ENCODE results near the gene ZNF519.

ZNF519 gene

GRCh38 chr18:14092625-14093306, 39.5 kb downstream of the ZNF519 start:
- no peaks in the 10 kb centered on the region for H3K27me3 Mint-ChIP-seq
- H3K36me3 Mint-ChIP-seq (ENCODE audit: low read depth): no peaks in the 10 kb centered on the region
- intact Hi-C loops (cut with micrococcal nuclease): no loop called here
- H3K4me3 Mint-ChIP-seq: no peak overlapping the region
- H3K4me1 Mint-ChIP-seq (ENCODE audit: low read depth): no peaks in the 10 kb centered on the region
- no peak overlapping the region for H3K27ac Mint-ChIP-seq
- H3K9me3 Mint-ChIP-seq: no peaks in the 10 kb centered on the region

GRCh38 chr18:14089781-14090180, 42.5 kb downstream of the ZNF519 start:
- intact Hi-C loops (cut with micrococcal nuclease): no loop called here
- H3K27ac Mint-ChIP-seq: no peak overlapping the region
- no peaks in the 10 kb centered on the region for H3K9me3 Mint-ChIP-seq
- no peaks in the 10 kb centered on the region for H3K4me1 Mint-ChIP-seq (ENCODE audit: low read depth)
- no peaks in the 10 kb centered on the region for H3K36me3 Mint-ChIP-seq (ENCODE audit: low read depth)
- no peaks in the 10 kb centered on the region for H3K27me3 Mint-ChIP-seq
- H3K4me3 Mint-ChIP-seq: no peak overlapping the region

- H3K9me3 Mint-ChIP-seq: no peaks in the 10 kb centered on the region
- H3K27me3 Mint-ChIP-seq: no peaks in the 10 kb centered on the region
- no peak overlapping the region for H3K27ac Mint-ChIP-seq
- H3K4me1 Mint-ChIP-seq (ENCODE audit: low read depth): no peaks in the 10 kb centered on the region
- H3K36me3 Mint-ChIP-seq (ENCODE audit: low read depth): no peaks in the 10 kb centered on the region
- no peak overlapping the region for H3K4me3 Mint-ChIP-seq
- intact Hi-C loops (cut with micrococcal nuclease): no loop called here
Observed at GRCh38 chr18:14089191-14089590, 43.0 kb downstream of the ZNF519 start.

- intact Hi-C loops (cut with micrococcal nuclease): loop anchor here (1.0 kb wide), 1 partner anchor 262 kb away; the partner anchor contains the start of gene MC5R
- H3K4me3 Mint-ChIP-seq: no peak overlapping the region
- H3K4me1 Mint-ChIP-seq (ENCODE audit: low read depth): no peaks in the 10 kb centered on the region
- H3K9me3 Mint-ChIP-seq: no peaks in the 10 kb centered on the region
- no peak overlapping the region for H3K27ac Mint-ChIP-seq
- no peaks in the 10 kb centered on the region for H3K36me3 Mint-ChIP-seq (ENCODE audit: low read depth)
- H3K27me3 Mint-ChIP-seq: no peaks in the 10 kb centered on the region
Observed at GRCh38 chr18:14086458-14087231, 45.6 kb downstream of the ZNF519 start.

- Mint-ChIP-seq H3K36me3 (ENCODE audit: low read depth) (no peaks in the 10 kb centered on the region), H3K4me3 (no peak overlapping the region), H3K27ac (no peak overlapping the region), H3K4me1 (ENCODE audit: low read depth) (no peaks in the 10 kb centered on the region), H3K9me3 (no peaks in the 10 kb centered on the region), H3K27me3 (no peaks in the 10 kb centered on the region)
- intact Hi-C loops (cut with micrococcal nuclease): no loop called here
Observed at GRCh38 chr18:14085770-14086457, 46.3 kb downstream of the ZNF519 start.

- H3K4me3 Mint-ChIP-seq: no peak overlapping the region
- no peaks in the 10 kb centered on the region for H3K36me3 Mint-ChIP-seq (ENCODE audit: low read depth)
- no peaks in the 10 kb centered on the region for H3K9me3 Mint-ChIP-seq
- no peaks in the 10 kb centered on the region for H3K4me1 Mint-ChIP-seq (ENCODE audit: low read depth)
- no peak overlapping the region for H3K27ac Mint-ChIP-seq
- no peaks in the 10 kb centered on the region for H3K27me3 Mint-ChIP-seq
- intact Hi-C loops (cut with micrococcal nuclease): no loop called here
Observed at GRCh38 chr18:14075196-14075595, 57.0 kb downstream of the ZNF519 start.

GRCh38 chr18:14074187-14074586, 58.0 kb downstream of the ZNF519 start:
- Mint-ChIP-seq H3K4me1 (ENCODE audit: low read depth) (no peaks in the 10 kb centered on the region), H3K27me3 (no peaks in the 10 kb centered on the region), H3K27ac (no peak overlapping the region), H3K9me3 (no peaks in the 10 kb centered on the region), H3K4me3 (no peak overlapping the region), H3K36me3 (ENCODE audit: low read depth) (no peaks in the 10 kb centered on the region)
- intact Hi-C loops (cut with micrococcal nuclease): no loop called here

- Mint-ChIP-seq H3K27me3 (no peaks in the 10 kb centered on the region), H3K9me3 (peaks cover 18% of the 10 kb centered on the region), H3K36me3 (ENCODE audit: low read depth) (no peaks in the 10 kb centered on the region), H3K4me1 (ENCODE audit: low read depth) (no peaks in the 10 kb centered on the region), H3K4me3 (no peak overlapping the region), H3K27ac (no peak overlapping the region)
- intact Hi-C loops (cut with micrococcal nuclease): no loop called here
Observed at GRCh38 chr18:14053661-14054060, 78.6 kb downstream of the ZNF519 start.

Data from dendritic cell treated with granulocyte-macrophage colony-stimulating factor and Interleukin-4, amounts not matched to agents 40 ng/mL and 50 ng/mL, for 4 days (primary cell).